Measurements from ENCODE around the gene RANBP10. TPM values are rescaled to one million over a fixed set of nuclear protein-coding genes. Genes with fewer than 3 reads are reported as not detected.

RANBP10 gene
- total and polyA plus RNA-seq, 4 donors, result 9.8 to 15.5 (median 13.8) TPM

Small RNA genes lying within 50 kb of the gene (small RNA-seq; reads per million reads assigned to genes)
- gene AC040162.2, result not detected

Other genes with a start within 250 kb of the RANBP10 start
- 10 to 100 TPM; 16.1 to 35.3 TPM for gene CTCF, start 244.0 kb downstream of the RANBP10 start, total RNA-seq
- gene CTCF, start 244.0 kb downstream of the RANBP10 start, polyA plus RNA-seq, result 10 to 100 TPM; 10.1 to 14.9 TPM
- 1 to 10 TPM in 1 of 2 donors, under 1 TPM in 1; 0.51 to 1.3 TPM for gene CARMIL2, start 161.4 kb downstream of the RANBP10 start, total RNA-seq
- under 1 TPM in 1 of 2 donors, not detected in 1; 0.39 TPM for gene CARMIL2, start 161.4 kb downstream of the RANBP10 start, polyA plus RNA-seq
- gene ACD, start 146.3 kb downstream of the RANBP10 start, total RNA-seq, result 1 to 10 TPM; 4.3 to 5.6 TPM
- gene ACD, start 146.3 kb downstream of the RANBP10 start, polyA plus RNA-seq, result 1 to 10 TPM; 4.7 to 5.6 TPM
- 1 to 10 TPM in 1 of 2 donors, under 1 TPM in 1; 0.42 to 1.4 TPM for gene PARD6A, start 145.6 kb downstream of the RANBP10 start, total RNA-seq
- 1 to 10 TPM; 2.2 to 2.4 TPM for gene PARD6A, start 145.6 kb downstream of the RANBP10 start, polyA plus RNA-seq
- gene ENKD1, start 139.8 kb downstream of the RANBP10 start, total RNA-seq, result 1 to 10 TPM; 3.0 to 7.8 TPM
- gene ENKD1, start 139.8 kb downstream of the RANBP10 start, polyA plus RNA-seq, result 1 to 10 TPM; 2.6 to 6.5 TPM
- gene C16orf86, start 139.7 kb downstream of the RANBP10 start, total RNA-seq, result 1 to 10 TPM; 1.2 to 1.9 TPM
- gene C16orf86, start 139.7 kb downstream of the RANBP10 start, polyA plus RNA-seq, result 1 to 10 TPM; 2.3 to 2.6 TPM
- gene GFOD2, start 87.2 kb downstream of the RANBP10 start, total RNA-seq, result 10 to 100 TPM; 12.7 to 48.8 TPM
- 10 to 100 TPM; 20.7 to 37.1 TPM for gene GFOD2, start 87.2 kb downstream of the RANBP10 start, polyA plus RNA-seq
- gene TSNAXIP1, start 329 bp upstream of the RANBP10 start, total RNA-seq, result under 1 TPM; 0.09 to 0.75 TPM
- 1 to 10 TPM in 1 of 2 donors, under 1 TPM in 1; 0.62 to 1.5 TPM for gene TSNAXIP1, start 329 bp upstream of the RANBP10 start, polyA plus RNA-seq
- gene THAP11, start 35.8 kb upstream of the RANBP10 start, total RNA-seq, result 10 to 100 TPM; 14.1 to 19.7 TPM
- 1 to 10 TPM; 6.7 to 9.5 TPM for gene THAP11, start 35.8 kb upstream of the RANBP10 start, polyA plus RNA-seq
- 10 to 100 TPM; 27.4 to 69.5 TPM for gene NUTF2, start 40.4 kb upstream of the RANBP10 start, total RNA-seq
- 10 to 100 TPM; 51.0 to 58.7 TPM for gene NUTF2, start 40.4 kb upstream of the RANBP10 start, polyA plus RNA-seq
- gene CENPT, start 41.1 kb upstream of the RANBP10 start, total RNA-seq, result 10 to 100 TPM; 15.9 to 22.7 TPM
- gene CENPT, start 41.1 kb upstream of the RANBP10 start, polyA plus RNA-seq, result 10 to 100 TPM; 11.4 to 26.9 TPM
- 10 to 100 TPM; 22.9 to 26.8 TPM for gene EDC4, start 66.5 kb upstream of the RANBP10 start, total RNA-seq
- 10 to 100 TPM; 17.7 to 20.3 TPM for gene EDC4, start 66.5 kb upstream of the RANBP10 start, polyA plus RNA-seq
- gene NRN1L, start 78.3 kb upstream of the RANBP10 start, total RNA-seq, result under 1 TPM; 0.14 to 0.33 TPM
- gene NRN1L, start 78.3 kb upstream of the RANBP10 start, polyA plus RNA-seq, result under 1 TPM; 0.23 to 0.24 TPM
- 10 to 100 TPM; 14.0 to 23.8 TPM for gene PSKH1, start 86.7 kb upstream of the RANBP10 start, total RNA-seq
- 10 to 100 TPM in 1 of 2 donors, 1 to 10 TPM in 1; 8.3 to 13.7 TPM for gene PSKH1, start 86.7 kb upstream of the RANBP10 start, polyA plus RNA-seq
- gene CTRL, start 125.3 kb upstream of the RANBP10 start, total RNA-seq, result under 1 TPM; 0.09 to 0.50 TPM
- gene CTRL, start 125.3 kb upstream of the RANBP10 start, polyA plus RNA-seq, result 1 to 10 TPM in 1 of 2 donors, under 1 TPM in 1; 0.09 to 5.0 TPM
- gene PSMB10, start 130.3 kb upstream of the RANBP10 start, total RNA-seq, result 10 to 100 TPM; 24.8 to 36.3 TPM
- gene PSMB10, start 130.3 kb upstream of the RANBP10 start, polyA plus RNA-seq, result 10 to 100 TPM; 28.4 to 48.2 TPM
- 10 to 100 TPM; 45.7 to 87.3 TPM for gene LCAT, start 137.6 kb upstream of the RANBP10 start, total RNA-seq
- 100 to 1,000 TPM; 140 to 201 TPM for gene LCAT, start 137.6 kb upstream of the RANBP10 start, polyA plus RNA-seq
- 10 to 100 TPM; 20.0 to 37.3 TPM for gene SLC12A4, start 162.1 kb upstream of the RANBP10 start, total RNA-seq
- gene SLC12A4, start 162.1 kb upstream of the RANBP10 start, polyA plus RNA-seq, result 10 to 100 TPM in 1 of 2 donors, 1 to 10 TPM in 1; 8.0 to 14.1 TPM
- under 1 TPM; 0.08 to 0.37 TPM for gene DPEP3, start 173.9 kb upstream of the RANBP10 start, total RNA-seq
- gene DPEP3, start 173.9 kb upstream of the RANBP10 start, polyA plus RNA-seq, result under 1 TPM in 1 of 2 donors, not detected in 1; 0.22 TPM
- 1 to 10 TPM; 1.9 to 2.4 TPM for gene DPEP2, start 192.9 kb upstream of the RANBP10 start, total RNA-seq
- gene DPEP2, start 192.9 kb upstream of the RANBP10 start, polyA plus RNA-seq, result 1 to 10 TPM; 1.4 to 1.9 TPM
- gene DPEP2NB, start 209.4 kb upstream of the RANBP10 start, total RNA-seq, result not detected
- not detected for gene DPEP2NB, start 209.4 kb upstream of the RANBP10 start, polyA plus RNA-seq
- 1 to 10 TPM; 7.6 to 8.4 TPM for gene DDX28, start 216.7 kb upstream of the RANBP10 start, total RNA-seq
- 10 to 100 TPM in 1 of 2 donors, 1 to 10 TPM in 1; 8.4 to 11.6 TPM for gene DDX28, start 216.7 kb upstream of the RANBP10 start, polyA plus RNA-seq
- 10 to 100 TPM in 1 of 2 donors, 1 to 10 TPM in 1; 7.2 to 10.7 TPM for gene DUS2, start 216.7 kb upstream of the RANBP10 start, total RNA-seq
- gene DUS2, start 216.7 kb upstream of the RANBP10 start, polyA plus RNA-seq, result 1 to 10 TPM; 6.9 to 8.6 TPM

Data from liver (tissue), 5 donors.